AG09309 (cell line): ENCODE data around the gene PTPRH.

Experiments used
- DNase-seq: peaks from one replicate; pipeline ENCODE4 v3.0.0-alpha.2; 2010; ENCODE audit warnings: low read depth
- H3K4me3 ChIP-seq: 2 replicates; pipeline ENCODE4 v1.5.1; 2011; ENCODE audit warnings: mild to moderate bottlenecking, low read depth, low read length, moderate library complexity; ENCODE audit not compliant: control insufficient read depth
- CTCF ChIP-seq: IDR thresholded peaks from 2 replicates; pipeline ENCODE4 v1.5.1; 2011; ENCODE audit warnings: mild to moderate bottlenecking, low read depth, low read length, inconsistent platforms; ENCODE audit not compliant: insufficient read depth, control insufficient read depth; ENCODE audit errors: missing control alignments

PTPRH gene

GRCh38 chr19:55248704-55249103 is 39.4 kb upstream of the PTPRH start:
- no peak for DNase-seq
- no peak overlapping the region for H3K4me3 ChIP-seq
- TF ChIP-seq CTCF: no peak

GRCh38 chr19:55248166-55248675 is 38.9 kb upstream of the PTPRH start:
- TF ChIP-seq CTCF: no peak
- no peak overlapping the region for H3K4me3 ChIP-seq
- no peak for DNase-seq

GRCh38 chr19:55247621-55248099 is 38.4 kb upstream of the PTPRH start:
- DNase-seq: no peak
- TF ChIP-seq CTCF: no peak

GRCh38 chr19:55246462-55247451 is 37.5 kb upstream of the PTPRH start:
- no peak for TF ChIP-seq CTCF
- H3K4me3 ChIP-seq: no peak overlapping the region
- DNase-seq: no peak

More at GRCh38 chr19:55247621-55248099, 38.4 kb upstream of the PTPRH start:
- H3K4me3 ChIP-seq: no peak overlapping the region

- no peak for TF ChIP-seq CTCF
- H3K4me3 ChIP-seq: no peak overlapping the region
- no peak for DNase-seq
Observed at GRCh38 chr19:55245236-55245904, 36.1 kb upstream of the PTPRH start.

GRCh38 chr19:55244004-55244680 is 34.8 kb upstream of the PTPRH start:
- no peak for TF ChIP-seq CTCF
- no peak overlapping the region for H3K4me3 ChIP-seq
- DNase-seq: no peak
